Epithelial cell of esophagus (primary cell): ENCODE results near the gene PDE2A.

Experiments
- DNase-seq: peaks from one replicate; pipeline ENCODE4 v3.0.0; 2010; ENCODE audit warnings: low read depth
- H3K4me3 ChIP-seq: 2 replicates; pipeline ENCODE4 v1.5.1; 2011; ENCODE audit warnings: mild to moderate bottlenecking, low read length, control low read depth
- CTCF ChIP-seq: IDR thresholded peaks from 2 replicates; pipeline ENCODE4 v1.5.1; 2011; ENCODE audit warnings: low read depth, mild to moderate bottlenecking, low read length, control low read depth, inconsistent platforms; ENCODE audit not compliant: insufficient read depth; ENCODE audit errors: missing control alignments

PDE2A gene

GRCh38 chr11:72712168-72712751 is 38.0 kb upstream of the PDE2A start:
- no peak for TF ChIP-seq CTCF
- DNase-seq, result no peak
- H3K4me3 ChIP-seq, result no peak overlapping the region

GRCh38 chr11:72711141-72711540 is 36.9 kb upstream of the PDE2A start:
- no peak for TF ChIP-seq CTCF
- H3K4me3 ChIP-seq, result no peak overlapping the region
- DNase-seq, result no peak

- TF ChIP-seq CTCF, result no peak
- DNase-seq, result no peak
- H3K4me3 ChIP-seq, result no peak overlapping the region
These were observed 36.1 kb upstream of the PDE2A start for GRCh38 chr11:72710278-72710677.

GRCh38 chr11:72709478-72710238 is 35.4 kb upstream of the PDE2A start:
- TF ChIP-seq CTCF, result no peak
- H3K4me3 ChIP-seq, result no peak overlapping the region
- DNase-seq, result no peak

- no peak overlapping the region for H3K4me3 ChIP-seq
- no peak for TF ChIP-seq CTCF
- no peak for DNase-seq
These were observed 32.8 kb upstream of the PDE2A start for GRCh38 chr11:72707032-72707431.

- DNase-seq, result no peak
- TF ChIP-seq CTCF, result no peak
- H3K4me3 ChIP-seq, result no peak overlapping the region
These were observed 32.4 kb upstream of the PDE2A start for GRCh38 chr11:72706579-72706978.
